Measurements from ENCODE around the gene DCST2. TPM values are rescaled to one million over a fixed set of nuclear protein-coding genes. Genes with fewer than 3 reads are reported as not detected.
A peak's percentile ranks its signal among the peaks of the same experiment; 100 is the strongest.

DCST2 gene
- total RNA-seq, 1 donor from 2014 or later, result 0.64 TPM

GRCh38 chr1:155039308-155039669 lies 5.7 kb upstream of the DCST2 start:
- peaks cover 2% of the 10 kb centered on the region for H3K27me3 Mint-ChIP-seq (ENCODE audit: unreplicated experiment)
- no peak overlapping the region for H3K4me3 Mint-ChIP-seq (ENCODE audit: unreplicated experiment)
- no peak overlapping the region for H3K27ac Mint-ChIP-seq (ENCODE audit: unreplicated experiment)
- H3K36me3 Mint-ChIP-seq (ENCODE audit: unreplicated experiment), result no peaks in the 10 kb centered on the region
- peaks cover 3% of the 10 kb centered on the region for H3K9me3 Mint-ChIP-seq (ENCODE audit: unreplicated experiment)
- TF ChIP-seq CTCF (IDR thresholded peaks at IDR 0.05; ENCODE audit: partially characterized antibody, unreplicated experiment), result no peak
- DNase-seq, result no peak
- H3K4me1 Mint-ChIP-seq (ENCODE audit: low read depth, unreplicated experiment), result no peaks in the 10 kb centered on the region

GRCh38 chr1:155038602-155039307 lies 5.2 kb upstream of the DCST2 start:
- Mint-ChIP-seq H3K4me1 (ENCODE audit: low read depth, unreplicated experiment) (no peaks in the 10 kb centered on the region), H3K27ac (ENCODE audit: unreplicated experiment) (no peak overlapping the region), H3K27me3 (ENCODE audit: unreplicated experiment) (peaks cover 2% of the 10 kb centered on the region), H3K4me3 (ENCODE audit: unreplicated experiment) (no peak overlapping the region), H3K9me3 (ENCODE audit: unreplicated experiment) (peaks cover 8% of the 10 kb centered on the region), H3K36me3 (ENCODE audit: unreplicated experiment) (no peaks in the 10 kb centered on the region)
- DNase-seq, result no peak
- no peak for TF ChIP-seq CTCF (IDR thresholded peaks at IDR 0.05; ENCODE audit: partially characterized antibody, unreplicated experiment)

GRCh38 chr1:155037851-155038441 lies 4.4 kb upstream of the DCST2 start:
- Mint-ChIP-seq H3K27ac (ENCODE audit: unreplicated experiment) (no peak overlapping the region), H3K4me1 (ENCODE audit: low read depth, unreplicated experiment) (no peaks in the 10 kb centered on the region), H3K4me3 (ENCODE audit: unreplicated experiment) (peak overlapping the region; percentile 5), H3K36me3 (ENCODE audit: unreplicated experiment) (no peaks in the 10 kb centered on the region), H3K27me3 (ENCODE audit: unreplicated experiment) (peaks cover 2% of the 10 kb centered on the region), H3K9me3 (ENCODE audit: unreplicated experiment) (peaks cover 8% of the 10 kb centered on the region)
- no peak for TF ChIP-seq CTCF (IDR thresholded peaks at IDR 0.05; ENCODE audit: partially characterized antibody, unreplicated experiment)
- no peak for DNase-seq

GRCh38 chr1:155037043-155037442 lies 3.5 kb upstream of the DCST2 start:
- TF ChIP-seq CTCF (IDR thresholded peaks at IDR 0.05; ENCODE audit: partially characterized antibody, unreplicated experiment), result no peak
- Mint-ChIP-seq H3K4me1 (ENCODE audit: low read depth, unreplicated experiment) (no peaks in the 10 kb centered on the region), H3K36me3 (ENCODE audit: unreplicated experiment) (no peaks in the 10 kb centered on the region), H3K9me3 (ENCODE audit: unreplicated experiment) (peaks cover 8% of the 10 kb centered on the region), H3K4me3 (ENCODE audit: unreplicated experiment) (no peak overlapping the region), H3K27ac (ENCODE audit: unreplicated experiment) (no peak overlapping the region), H3K27me3 (ENCODE audit: unreplicated experiment) (peaks cover 4% of the 10 kb centered on the region)
- DNase-seq, result no peak

- H3K9me3 Mint-ChIP-seq (ENCODE audit: unreplicated experiment), result peaks cover 8% of the 10 kb centered on the region
- H3K27me3 Mint-ChIP-seq (ENCODE audit: unreplicated experiment), result peaks cover 4% of the 10 kb centered on the region
- no peak overlapping the region for H3K27ac Mint-ChIP-seq (ENCODE audit: unreplicated experiment)
- no peak for TF ChIP-seq CTCF (IDR thresholded peaks at IDR 0.05; ENCODE audit: partially characterized antibody, unreplicated experiment)
- no peaks in the 10 kb centered on the region for H3K36me3 Mint-ChIP-seq (ENCODE audit: unreplicated experiment)
- no peaks in the 10 kb centered on the region for H3K4me1 Mint-ChIP-seq (ENCODE audit: low read depth, unreplicated experiment)
- no peak overlapping the region for H3K4me3 Mint-ChIP-seq (ENCODE audit: unreplicated experiment)
- DNase-seq, result no peak
Measured at GRCh38 chr1:155035936-155036335, 2.4 kb upstream of the DCST2 start.

All from glutamatergic neuron (in vitro differentiated cells).